CD4-positive, alpha-beta T cell (primary cell): ENCODE measurements around the gene WNK2. TPM values are rescaled to one million over a fixed set of nuclear protein-coding genes. Genes with fewer than 3 reads are reported as not detected.

ENCODE experiments used
- ATAC-seq: fragments of 200-7000 bp; cut with Tn5 transposase; one replicate; pipeline ENCODE4 v1.10.0; 2022; ENCODE audit warnings: mild to moderate bottlenecking; ENCODE audit not compliant: poor library complexity
- CTCF ChIA-PET: fragments of 350-600 bp; sonication (Branson Sonifier 250); formaldehyde crosslinking; loops from one replicate; lab custom pipeline; 2021; ENCODE audit warnings: antibody characterized with exemption, inconsistent platforms; lab: Charles Lee
- POLR2A ChIA-PET: fragments of 350-600 bp; sonication (Branson Sonifier 250); formaldehyde crosslinking; loops from one replicate; lab custom pipeline; 2021; ENCODE audit warnings: antibody characterized with exemption, inconsistent platforms; lab: Charles Lee
- DNase-seq, 14 experiments: peaks; one replicate each; pipeline ENCODE4 v3.0.0-alpha.2; 2013 to 2020; ENCODE audit warnings: mixed read lengths in 2 of 14
- H3K27ac ChIP-seq, 2 donors: one replicate each; pipeline versions ENCODE4 v1.5.1 to v1.7.0; 2013; ENCODE audit warnings: low read length in 2 of 2, low read depth in 1 of 2, mild to moderate bottlenecking in 1 of 2
- H3K27me3 ChIP-seq, 2 experiments: 1 replicate in 1 of 2; 2 replicates in 1 of 2; pipeline versions ENCODE4 v1.6.1 to v1.7.0; 2013; ENCODE audit warnings: low read length in 2 of 2, control low read depth in 1 of 2, mild to moderate bottlenecking in 1 of 2, moderate library complexity in 1 of 2; ENCODE audit not compliant: insufficient read depth in 2 of 2, control insufficient read depth in 1 of 2
- H3K36me3 ChIP-seq: one replicate; pipeline ENCODE4 v1.6.1; 2013; ENCODE audit warnings: low read length, control low read depth; ENCODE audit not compliant: insufficient read depth
- H3K4me1 ChIP-seq: one replicate; pipeline ENCODE4 v1.6.1; 2013; ENCODE audit warnings: low read length, control low read depth; ENCODE audit not compliant: insufficient read depth
- H3K4me3 ChIP-seq: one replicate; pipeline ENCODE4 v1.5.1; 2013; ENCODE audit warnings: mild to moderate bottlenecking, low read length, moderate library complexity
- H3K9me3 ChIP-seq, 2 experiments: 1 replicate in 1 of 2; 2 replicates in 1 of 2; pipeline versions ENCODE4 v1.6.1 to v1.7.0; 2013; ENCODE audit warnings: low read length in 2 of 2, mild to moderate bottlenecking in 2 of 2, control low read depth in 1 of 2, moderate library complexity in 1 of 2; ENCODE audit not compliant: control insufficient read depth in 1 of 2, insufficient read depth in 1 of 2
- H3K27ac Mint-ChIP-seq: one replicate; pipeline ENCODE4 v1.8.0; 2020; ENCODE audit warnings: mixed read lengths
- H3K27me3 Mint-ChIP-seq: one replicate; pipeline ENCODE4 v1.8.0; 2021; ENCODE audit warnings: mixed read lengths
- H3K36me3 Mint-ChIP-seq: one replicate; pipeline ENCODE4 v1.8.0; 2021; ENCODE audit warnings: low read depth, mixed read lengths
- H3K4me1 Mint-ChIP-seq: one replicate; pipeline ENCODE4 v1.8.0; 2021; ENCODE audit warnings: low read depth, mixed read lengths
- H3K4me3 Mint-ChIP-seq: one replicate; pipeline ENCODE4 v1.8.0; 2020; ENCODE audit warnings: mild to moderate bottlenecking, mixed read lengths
- H3K9me3 Mint-ChIP-seq: one replicate; pipeline ENCODE4 v1.8.0; 2020; ENCODE audit warnings: mixed read lengths
- CTCF ChIP-seq: fragments of 200-600 bp; IDR thresholded peaks from one replicate; pipeline ENCODE4 v1.8.0; 2022; ENCODE audit warnings: antibody characterized with exemption, mild to moderate bottlenecking
- intact Hi-C, 2 experiments: fragments of 100-400 bp; cut with DNase I in 1 of 2; cut with micrococcal nuclease in 1 of 2; formaldehyde crosslinking; loops; one replicate each; pipeline versions ENCODE4 v1.15.1 to v1.9.0; 2023 to 2025; cut with DNase I, micrococcal nuclease
- total RNA-seq, 174 experiments: library from RNA in 2 of 174; stranded (reverse) in 2 of 174; gene quantifications; one replicate each; pipeline ENCODE4 v1.2.3 and lab custom pipeline; 2021 to 2026

WNK2 gene
- total RNA-seq, 2 experiments from 2014 or later, result 0.19 to 0.22 TPM

- ATAC-seq (no peak), DNase-seq (peak in 1 of 14 experiments; percentile 2)
- H3K36me3 Mint-ChIP-seq, result no peaks in the 10 kb centered on the region
- H3K27ac ChIP-seq, result no peak overlapping the region
- H3K4me3 Mint-ChIP-seq, result no peak overlapping the region
- no peak overlapping the region for H3K4me3 ChIP-seq
- H3K27me3 Mint-ChIP-seq, result no peaks in the 10 kb centered on the region
- intact Hi-C loops, result no loop called here
- H3K27ac Mint-ChIP-seq, result no peak overlapping the region
- POLR2A ChIA-PET, result no interaction called here
- H3K4me1 Mint-ChIP-seq, result peaks cover 19% of the 10 kb centered on the region
- TF ChIP-seq CTCF, result no peak
- no peaks in the 10 kb centered on the region for H3K27me3 ChIP-seq
- H3K4me1 ChIP-seq, result no peaks in the 10 kb centered on the region
- no peaks in the 10 kb centered on the region for H3K36me3 ChIP-seq
- no peaks in the 10 kb centered on the region for H3K9me3 ChIP-seq
- CTCF ChIA-PET, result no interaction called here
- no peaks in the 10 kb centered on the region for H3K9me3 Mint-ChIP-seq
Observed at GRCh38 chr9:93262537-93263310, 78.8 kb downstream of the WNK2 start.

- Mint-ChIP-seq H3K9me3 (no peaks in the 10 kb centered on the region), H3K36me3 (no peaks in the 10 kb centered on the region), H3K4me3 (no peak overlapping the region), H3K4me1 (peaks cover 22% of the 10 kb centered on the region), H3K27ac (no peak overlapping the region), H3K27me3 (no peaks in the 10 kb centered on the region)
- H3K4me3 ChIP-seq, result no peak overlapping the region
- H3K4me1 ChIP-seq, result peaks cover 9% of the 10 kb centered on the region
- intact Hi-C loops, result no loop called here
- no peak overlapping the region for H3K27ac ChIP-seq
- peak in 1 of 14 experiments; percentile 10 for DNase-seq
- ChIA-PET POLR2A (no interaction called here), CTCF (no interaction called here)
- H3K36me3 ChIP-seq, result no peaks in the 10 kb centered on the region
- H3K9me3 ChIP-seq, result no peaks in the 10 kb centered on the region
- TF ChIP-seq CTCF, result no peak
- ATAC-seq, result no peak
- no peaks in the 10 kb centered on the region for H3K27me3 ChIP-seq
Observed at GRCh38 chr9:93263334-93264229, 79.6 kb downstream of the WNK2 start.

- H3K4me3 Mint-ChIP-seq, result no peak overlapping the region
- no peak for TF ChIP-seq CTCF
- Histone ChIP-seq H3K4me3 (no peak overlapping the region), H3K27ac (no peak overlapping the region), H3K36me3 (no peaks in the 10 kb centered on the region), H3K4me1 (peaks cover 17% of the 10 kb centered on the region), H3K27me3 (no peaks in the 10 kb centered on the region), H3K9me3 (no peaks in the 10 kb centered on the region)
- intact Hi-C loops, result no loop called here
- ChIA-PET POLR2A (no interaction called here), CTCF (no interaction called here)
- no peaks in the 10 kb centered on the region for H3K9me3 Mint-ChIP-seq
- H3K4me1 Mint-ChIP-seq, result peaks cover 32% of the 10 kb centered on the region
- H3K27me3 Mint-ChIP-seq, result no peaks in the 10 kb centered on the region
- no peak overlapping the region for H3K27ac Mint-ChIP-seq
- DNase-seq, result peak in 1 of 14 experiments; percentile 5
- H3K36me3 Mint-ChIP-seq, result no peaks in the 10 kb centered on the region
- ATAC-seq, result no peak
Observed at GRCh38 chr9:93264338-93265125, 80.6 kb downstream of the WNK2 start.
